Caki2 (cell line): ENCODE data around the gene GAMT. TPM values are rescaled to one million over a fixed set of nuclear protein-coding genes. Genes with fewer than 3 reads are reported as not detected.
"Not testable (repeated sequence)": the region's sequence is repeated elsewhere in the genome, so short reads cannot be mapped to it uniquely, and the experiment has no call there.

Experiments
- DNase-seq: peaks from one replicate; pipeline ENCODE4 v3.0.0-alpha.2; 2015; ENCODE audit warnings: low read depth
- in situ Hi-C: cut with HindIII; loops from 2 replicates; pipeline ENCODE4 v1.10.0; 2016; ENCODE audit warnings: low sequenced_read_pairs, low pct_unique_long_range_greater_than_20kb, mixed read lengths
- total RNA-seq: library from RNA; depleted of rRNA; stranded (reverse); fragments of >200 nt; shearing (Covaris generic); gene quantifications from 2 replicates; pipeline ENCODE4 v1.2.3, GENCODE V29; 2014; ENCODE audit warnings: low replicate concordance

The GAMT gene
- total RNA-seq, 1 experiment from 2014 or later = 68.1 TPM

DNA sequence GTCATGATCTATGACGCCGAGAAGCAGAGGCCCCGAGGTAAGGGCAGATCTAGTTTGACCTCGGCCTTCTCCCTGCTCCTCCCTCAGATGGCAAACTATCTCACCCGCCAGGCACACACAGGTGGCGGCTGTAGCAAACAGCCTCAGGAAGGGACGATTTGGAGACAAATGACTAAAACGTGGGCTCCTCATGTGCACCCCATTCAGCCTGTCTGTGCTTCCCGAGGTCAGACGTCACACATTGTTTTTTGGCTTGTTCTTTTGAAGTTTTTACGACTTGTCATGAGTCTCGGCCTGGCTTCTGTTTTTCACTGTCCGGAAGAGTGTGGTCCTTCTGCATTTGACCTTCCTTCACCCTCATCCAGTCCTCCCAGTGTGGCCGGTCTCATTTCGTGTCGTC is 21.0 kb upstream of the GAMT start:
- in situ Hi-C loops = no loop called here
- no peak for DNase-seq

DNA sequence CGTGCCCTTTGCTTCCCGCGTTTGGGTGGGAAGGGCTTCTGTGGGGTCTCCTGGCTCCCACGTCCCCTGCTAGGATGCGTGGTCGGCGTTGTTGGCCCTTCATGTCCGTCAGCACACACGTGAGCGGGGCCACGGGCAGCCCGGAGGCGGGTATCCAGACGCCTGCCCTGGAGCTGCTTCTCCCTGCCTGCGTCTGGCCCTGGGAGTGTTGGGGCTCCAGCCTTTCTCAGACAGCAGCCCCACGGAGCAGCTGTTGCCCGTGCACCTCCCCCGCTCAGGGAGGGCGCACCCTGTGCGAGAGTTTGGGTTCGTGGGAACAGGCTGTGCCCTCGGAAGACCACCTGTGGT is 20.6 kb upstream of the GAMT start:
- no peak for DNase-seq
- in situ Hi-C loops = no loop called here

DNA sequence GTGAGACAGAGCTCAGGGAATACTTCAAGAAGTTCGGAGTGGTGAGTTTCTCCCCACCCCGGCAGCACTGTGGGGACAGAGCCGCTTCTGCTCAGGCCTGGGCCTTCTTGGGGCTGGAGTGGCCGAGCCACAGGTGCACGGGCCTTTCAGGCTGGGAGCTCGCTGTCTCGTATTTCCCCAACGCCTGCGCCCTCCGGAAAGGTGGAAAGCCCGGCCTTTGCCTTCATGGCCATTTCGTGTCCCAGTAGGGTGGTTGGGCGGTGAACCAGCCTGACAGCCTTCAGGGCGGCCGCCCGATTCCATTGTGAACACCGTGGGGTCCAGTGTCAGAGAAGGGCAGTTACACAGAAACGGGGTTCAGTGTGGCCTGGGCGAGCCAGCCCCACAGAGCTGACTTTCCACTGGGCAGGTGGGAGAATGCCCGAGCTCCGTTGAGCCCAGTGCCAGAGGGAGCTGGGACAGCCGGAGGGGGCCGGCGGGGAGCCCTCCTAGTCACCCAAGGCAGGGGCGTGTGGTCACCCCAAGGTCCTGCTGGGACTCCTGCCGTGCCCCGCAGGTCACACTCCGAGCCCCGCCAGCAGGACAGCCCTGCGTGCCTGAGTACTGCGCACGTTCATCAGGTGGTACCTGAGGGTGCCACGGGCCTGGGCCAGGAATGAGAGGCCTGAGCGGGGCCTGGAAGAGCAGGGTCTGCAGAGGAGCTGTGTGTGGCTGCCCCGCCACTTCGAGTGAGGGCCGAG is 20.0 kb upstream of the GAMT start:
- DNase-seq = no peak
- in situ Hi-C loops = no loop called here

DNA sequence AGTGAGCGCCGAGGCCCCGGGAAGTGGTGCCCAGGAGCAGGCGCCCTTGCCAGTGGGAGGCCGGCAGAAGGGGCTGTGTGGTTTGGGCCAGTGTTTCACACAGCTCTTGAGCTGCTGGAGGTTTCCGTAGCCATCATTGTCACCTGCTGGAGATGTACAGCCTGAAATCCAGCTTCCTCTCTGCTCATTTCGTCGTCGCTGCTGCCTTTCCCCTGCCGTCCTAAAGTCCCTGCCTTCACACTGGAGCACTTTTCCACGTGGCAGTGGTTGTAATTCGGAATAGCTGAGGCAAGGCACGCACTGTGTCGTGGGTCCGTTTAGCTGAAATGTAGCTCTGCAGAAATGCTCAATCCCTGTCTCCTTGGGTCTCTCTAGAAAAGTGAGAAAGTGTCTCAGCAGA is 19.2 kb upstream of the GAMT start:
- in situ Hi-C loops = no loop called here
- DNase-seq = no peak

DNA sequence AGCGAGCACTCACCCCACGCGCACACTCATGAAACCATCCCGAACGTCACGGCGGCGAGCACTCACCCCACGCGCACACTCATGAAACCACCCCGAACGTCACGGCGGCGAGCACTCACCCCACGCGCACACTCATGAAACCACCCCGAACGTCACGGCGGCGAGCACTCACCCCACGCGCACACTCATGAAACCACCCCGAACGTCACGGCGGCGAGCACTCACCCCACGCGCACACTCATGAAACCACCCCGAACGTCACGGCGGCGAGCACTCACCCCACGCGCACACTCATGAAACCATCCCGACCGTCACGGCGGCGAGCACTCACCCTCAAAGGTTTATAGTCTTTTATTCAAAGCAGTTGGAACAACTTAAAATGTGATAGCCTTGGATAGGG is 18.7 kb upstream of the GAMT start:
- DNase-seq, in situ Hi-C loops: not testable (repeated sequence)

DNA sequence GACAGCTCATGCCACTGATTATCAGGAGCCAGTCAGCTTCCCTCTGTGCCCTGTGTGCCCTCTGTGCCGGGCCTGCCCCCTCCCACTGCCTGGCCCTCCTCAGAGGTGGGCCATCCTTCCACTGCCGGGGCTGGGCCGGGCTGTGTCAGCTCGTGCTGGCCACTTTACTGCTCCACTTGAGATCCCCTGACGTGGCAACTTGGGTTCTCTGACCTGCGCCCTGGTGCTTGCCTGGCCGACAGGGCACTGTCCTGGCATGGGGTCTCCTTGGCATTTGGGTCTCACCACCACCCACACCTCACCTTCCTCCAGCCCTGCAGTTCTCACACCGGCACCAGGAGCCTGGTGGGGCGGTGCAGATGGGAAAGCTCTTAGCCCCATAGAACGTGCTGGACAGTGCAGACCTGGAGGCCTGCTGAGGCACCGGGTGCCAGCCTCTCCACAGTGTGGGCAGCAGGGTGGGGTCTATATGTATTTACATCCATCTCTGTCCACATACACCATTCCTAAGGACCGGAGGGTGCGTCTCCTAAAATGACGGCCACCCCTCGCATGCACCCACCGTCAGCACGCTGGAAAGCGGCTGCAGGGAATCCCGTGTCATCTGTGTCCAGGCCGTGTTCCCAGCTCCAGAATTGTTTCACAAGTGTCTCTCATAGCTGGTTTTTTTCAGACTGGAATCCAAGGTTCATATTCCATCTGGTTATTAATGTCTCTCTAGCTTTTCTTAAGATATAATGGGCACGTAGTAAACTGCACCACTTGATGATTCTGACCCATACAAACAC is 17.8 kb upstream of the GAMT start:
- in situ Hi-C loops = no loop called here

DNA sequence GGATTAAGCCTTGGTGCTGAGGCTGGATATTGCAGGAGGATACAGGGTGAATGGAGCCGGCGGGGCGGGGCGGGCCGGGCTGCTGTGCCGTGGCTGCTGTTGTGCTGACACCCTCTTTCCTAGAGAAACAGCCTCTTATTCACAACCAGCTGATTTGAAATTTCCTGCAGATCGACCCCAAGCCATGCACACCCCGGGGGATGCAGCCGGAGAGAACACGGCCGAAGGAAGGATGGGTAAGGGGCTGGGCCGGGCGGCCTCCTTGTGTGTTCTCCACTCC is 17.1 kb upstream of the GAMT start:
- DNase-seq = no peak
- in situ Hi-C loops = no loop called here

More for the DNA sequence above, 17.8 kb upstream of the GAMT start:
- no peak for DNase-seq

DNA sequence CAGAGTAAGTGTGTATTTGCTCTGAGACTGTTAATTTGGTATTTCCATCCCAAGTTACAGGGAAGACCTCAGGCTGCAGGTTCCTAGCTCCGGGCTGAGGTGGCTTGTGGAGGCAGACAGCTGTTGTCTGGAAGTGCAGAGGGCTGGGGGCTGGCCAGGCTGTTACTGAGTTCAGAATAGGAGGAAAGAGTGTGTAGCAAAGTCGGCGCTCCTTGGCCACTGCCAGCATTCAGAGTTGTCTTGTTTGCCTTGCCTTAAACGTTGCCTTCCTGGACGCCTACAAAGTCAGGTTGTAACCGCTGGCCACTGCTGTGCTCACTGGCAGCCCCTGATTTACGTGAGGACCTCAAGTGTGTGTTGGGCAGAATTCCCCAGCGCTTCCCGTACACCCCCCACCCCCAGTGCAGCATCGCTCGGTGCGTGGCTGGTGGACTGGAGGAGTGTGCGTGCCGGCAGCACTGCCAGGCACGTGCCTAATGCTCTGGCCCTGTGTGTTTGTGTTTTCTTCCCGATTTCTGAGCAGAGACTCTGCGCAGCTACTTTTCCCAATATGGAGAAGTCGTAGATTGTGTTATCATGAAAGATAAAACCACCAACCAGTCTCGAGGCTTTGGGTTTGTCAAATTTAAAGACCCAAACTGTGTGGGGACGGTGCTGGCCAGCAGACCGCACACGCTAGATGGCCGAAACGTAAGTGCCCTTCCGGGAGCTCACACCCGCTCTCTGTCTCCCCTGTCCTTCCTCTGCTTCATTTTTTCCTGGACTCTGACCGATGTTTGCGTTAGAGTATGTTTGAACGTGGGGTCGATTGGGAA is 16.5 kb upstream of the GAMT start:
- no peak for DNase-seq
- in situ Hi-C loops = no loop called here

DNA sequence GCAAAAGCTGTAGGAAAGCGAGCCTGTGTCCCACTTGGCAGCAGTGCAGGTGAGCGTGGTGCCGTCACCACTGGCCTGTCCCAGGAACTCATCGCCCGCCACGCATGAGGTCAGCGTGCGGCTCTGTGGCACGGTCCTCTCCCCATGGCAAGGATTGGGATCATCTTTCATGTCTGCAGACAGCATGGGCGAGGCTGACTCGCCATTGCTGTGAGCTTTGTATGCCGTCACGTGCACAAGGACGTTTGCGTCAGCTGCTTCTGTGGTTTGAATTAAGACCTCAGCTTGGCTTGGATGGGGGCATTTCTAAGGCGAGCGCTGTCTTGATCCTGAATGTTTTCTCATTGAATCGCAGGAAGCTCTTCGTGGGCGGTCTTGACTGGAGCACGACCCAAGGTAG is 15.8 kb upstream of the GAMT start:
- in situ Hi-C loops = no loop called here
- no peak for DNase-seq

DNA sequence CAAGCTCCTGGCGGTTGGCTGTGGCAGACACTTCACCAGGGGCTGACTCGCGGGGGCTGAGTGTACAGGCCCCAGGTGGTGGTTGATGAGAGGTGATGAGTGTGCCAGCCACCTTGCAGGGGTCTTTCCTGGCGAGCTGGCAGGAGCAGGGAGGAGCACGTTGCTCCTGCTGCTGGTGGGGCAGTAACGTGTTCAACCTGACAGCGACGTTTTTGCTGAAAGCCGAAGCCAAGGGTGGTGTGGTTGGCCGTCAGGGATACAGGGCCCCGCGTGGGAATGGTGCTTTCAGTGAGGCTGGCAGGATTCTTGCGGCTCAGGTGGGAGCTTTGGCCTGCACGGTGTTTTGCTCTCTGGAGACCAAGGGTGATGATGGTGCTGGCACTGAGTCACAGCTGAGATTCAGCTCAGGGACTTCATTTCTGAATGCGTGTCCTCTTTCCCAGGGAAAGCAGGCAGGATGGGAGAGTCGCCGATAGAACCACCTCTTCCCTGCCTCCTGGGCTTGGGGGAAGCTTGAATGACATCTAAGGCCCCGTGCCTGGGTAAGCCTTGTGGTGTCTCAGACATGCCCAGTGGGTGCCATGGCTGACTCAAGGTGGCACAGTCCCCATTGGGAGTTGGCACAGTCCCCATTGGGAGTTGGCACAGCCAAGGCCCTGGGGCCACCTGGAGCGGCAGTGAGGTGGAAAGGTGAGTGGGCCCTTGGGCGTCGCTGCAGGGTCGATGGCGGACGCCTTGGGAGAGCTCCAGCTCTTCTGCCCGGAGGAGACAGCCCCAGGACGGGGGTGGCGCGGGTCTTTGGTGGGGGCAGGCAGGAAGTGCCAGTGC is 14.9 kb upstream of the GAMT start:
- in situ Hi-C loops = no loop called here
- DNase-seq = no peak

DNA sequence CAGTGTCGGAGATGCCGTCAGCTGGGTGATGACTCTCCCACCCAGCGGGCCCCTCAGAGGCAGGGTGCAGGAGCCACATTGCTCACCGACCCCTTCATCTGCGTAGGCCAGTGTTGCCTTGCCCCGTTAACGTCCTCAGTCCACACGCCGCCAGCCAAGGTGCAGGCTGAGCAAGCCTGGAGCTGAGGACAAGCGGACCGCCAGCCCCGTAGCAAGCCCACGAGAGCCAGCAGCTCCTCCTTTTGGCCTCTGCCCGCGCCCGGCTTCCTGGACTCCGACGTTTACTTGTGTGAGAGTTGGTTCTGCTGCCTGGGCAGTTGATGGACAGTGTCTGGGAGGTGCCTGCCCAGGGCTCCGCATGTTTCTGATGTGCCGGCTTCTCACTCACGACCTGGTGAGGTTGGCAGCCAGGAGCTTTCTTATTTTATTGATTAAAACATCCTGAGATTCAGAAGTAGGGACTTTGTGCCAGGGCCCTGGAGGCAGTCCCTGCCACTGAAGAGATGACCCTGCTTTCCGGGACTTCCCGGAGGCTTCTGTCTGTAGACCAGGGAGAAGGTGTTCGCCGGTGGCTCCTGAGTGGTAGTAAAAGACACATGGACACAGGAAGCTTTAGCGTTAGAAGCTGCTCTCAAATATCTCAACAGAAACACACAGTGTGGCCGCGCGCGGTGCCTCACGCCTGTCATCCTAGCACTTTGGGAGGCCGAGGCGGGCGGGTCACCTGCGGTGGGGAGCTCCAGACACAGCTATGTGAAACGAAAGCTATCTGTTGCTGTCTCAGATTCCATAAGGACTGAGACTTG is 11.9 kb upstream of the GAMT start:
- no peak for DNase-seq
- in situ Hi-C loops = no loop called here

DNA sequence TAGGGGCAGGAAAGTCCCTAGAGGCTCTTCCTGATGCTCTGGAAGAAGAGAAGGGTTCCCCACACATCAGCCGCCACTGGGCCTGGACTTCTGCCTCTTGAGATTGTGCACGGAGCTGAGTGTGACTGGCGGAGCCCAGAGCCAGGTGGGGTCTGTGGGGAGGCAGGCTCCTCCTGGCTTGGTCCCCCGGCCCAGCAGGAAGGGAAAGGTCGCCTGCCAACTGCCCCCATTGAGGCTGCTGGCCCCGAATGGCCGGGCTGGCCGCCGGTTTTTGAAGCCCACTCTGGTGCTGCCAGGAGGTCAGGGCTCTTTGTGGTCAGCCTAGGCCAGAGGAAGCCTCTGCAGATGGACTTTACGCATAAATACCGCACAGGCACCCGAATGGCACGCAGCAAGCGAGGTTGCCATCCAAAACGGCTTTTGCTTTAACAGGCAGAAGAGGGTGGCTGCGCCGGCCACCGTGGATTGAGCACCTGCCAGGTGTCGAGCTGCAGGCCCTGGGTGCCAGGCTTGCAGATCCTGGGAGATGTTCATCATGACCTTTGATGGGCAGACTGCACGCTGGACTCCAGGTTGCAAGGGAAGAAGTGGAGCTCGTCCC is 11.1 kb upstream of the GAMT start:
- DNase-seq = no peak
- in situ Hi-C loops = no loop called here

DNA sequence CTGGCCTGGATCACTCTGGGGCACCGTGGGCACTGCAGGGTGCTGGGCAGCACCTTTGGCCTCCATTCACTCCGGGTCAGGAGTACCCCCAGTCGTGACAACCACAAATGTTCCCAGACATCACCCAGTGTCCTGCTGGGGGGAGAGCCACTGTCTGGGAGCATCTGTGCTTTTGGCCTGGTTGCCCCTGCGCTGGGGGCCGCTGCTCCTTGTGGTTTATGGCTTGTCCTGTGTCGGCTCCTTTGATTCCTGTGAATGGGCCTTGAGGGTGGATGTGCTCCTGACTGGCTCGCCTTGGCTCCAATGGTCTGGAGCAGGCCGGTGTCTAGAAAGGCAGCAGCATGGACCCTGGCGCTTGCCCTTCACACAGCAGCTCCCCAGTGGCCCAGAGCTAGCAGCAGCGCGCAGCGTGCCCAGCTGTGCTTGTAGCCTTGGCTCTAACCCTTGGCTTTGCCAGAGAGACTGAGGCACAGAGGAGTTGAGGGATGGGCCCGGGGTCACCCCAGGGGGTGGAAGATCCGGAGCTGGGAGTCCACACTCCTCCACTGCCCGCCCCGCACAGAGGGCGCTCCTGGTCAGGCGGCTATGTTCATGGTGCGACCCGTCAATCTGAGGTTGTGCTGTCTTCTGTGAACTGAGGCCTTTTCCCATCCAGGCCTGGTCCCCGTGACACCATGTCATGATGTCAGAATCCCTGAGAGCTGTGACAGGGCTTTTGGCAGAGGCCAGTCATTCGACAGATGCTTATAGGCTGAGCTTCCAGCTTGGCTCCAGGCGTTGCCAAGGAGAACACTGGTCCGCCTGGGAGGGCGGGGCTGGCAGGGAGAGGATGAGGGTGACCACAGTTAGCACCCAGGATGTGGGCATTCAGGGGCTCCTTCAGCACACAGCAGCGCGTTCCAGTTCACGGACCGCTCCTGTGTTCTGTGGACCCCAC is 10.2 kb upstream of the GAMT start:
- in situ Hi-C loops = no loop called here
- no peak for DNase-seq

DNA sequence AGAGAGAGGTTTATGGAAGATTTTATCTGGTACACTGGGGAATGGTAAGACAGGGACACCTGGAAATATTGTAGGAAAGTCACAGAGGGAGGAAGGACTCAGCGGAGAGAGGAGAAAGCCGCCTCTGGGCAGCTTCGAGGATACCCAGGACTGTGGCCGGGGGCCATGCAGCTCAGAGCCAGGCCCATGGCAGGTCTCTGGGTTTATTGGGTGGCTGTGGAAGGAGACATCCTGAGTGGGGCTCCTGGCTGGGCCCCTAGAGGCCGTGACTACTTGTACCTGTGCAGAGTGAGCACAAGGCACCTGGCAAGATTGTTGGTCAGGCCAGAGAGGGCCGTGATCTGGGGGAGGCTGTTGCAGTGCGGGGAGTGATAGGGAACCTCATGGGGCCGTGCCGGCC is 9.4 kb upstream of the GAMT start:
- in situ Hi-C loops = no loop called here
- DNase-seq = no peak

DNA sequence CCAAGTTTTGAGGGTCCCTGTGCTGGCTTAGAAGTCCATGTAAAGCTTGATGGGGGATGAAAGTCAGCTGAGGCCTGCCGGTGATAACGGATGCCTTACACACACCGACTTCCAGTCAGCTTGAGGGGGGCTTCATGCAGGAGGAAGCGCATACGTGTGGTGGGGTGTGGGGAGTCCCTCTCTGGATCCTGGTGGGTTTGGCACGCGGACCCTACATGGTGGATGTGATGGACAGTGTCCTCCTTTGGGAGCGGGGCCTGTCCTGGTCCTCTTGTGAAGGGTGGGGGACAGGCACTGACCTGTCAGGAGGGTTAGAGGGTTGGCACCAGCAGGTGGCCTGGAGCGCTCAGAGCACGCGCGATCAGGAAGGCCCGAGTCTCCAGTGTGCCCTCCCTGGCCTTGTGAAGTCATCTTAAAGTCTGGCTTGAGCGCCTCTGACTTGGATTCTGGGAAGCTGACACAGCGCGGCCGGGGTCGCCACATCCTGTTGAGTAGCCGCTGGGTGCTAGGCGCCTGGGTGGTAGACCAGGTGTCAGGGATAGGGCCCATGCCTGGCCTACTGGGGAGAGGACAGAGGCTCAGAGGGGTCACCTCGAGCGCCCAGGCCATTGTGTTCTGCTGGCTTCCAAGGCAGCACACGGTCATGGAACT is 8.9 kb upstream of the GAMT start:
- in situ Hi-C loops = no loop called here

More for the DNA sequence above, 8.9 kb upstream of the GAMT start:
- peak; percentile 32 for DNase-seq
